Tibial artery (tissue), 4 donors: ENCODE measurements around the gene GCNT1.

Experiments
- DNase-seq, 2 donors: peaks; one replicate each; pipeline ENCODE4 v3.0.0-alpha.2; 2019
- H3K27ac ChIP-seq, 2 donors: fragments of 200-600 bp; sonication (generic) in 1 of 2; 1 replicate in 1 of 2; 2 replicates in 1 of 2; pipeline ENCODE4 v1.5.1; 2018 to 2019; ENCODE audit warnings: mild to moderate bottlenecking in 1 of 2
- H3K27me3 ChIP-seq, 2 donors: fragments of 200-600 bp; sonication (generic) in 1 of 2; one replicate each; pipeline versions ENCODE4 v1.5.1 to v1.6.0; 2016 to 2019
- H3K36me3 ChIP-seq, 3 donors: fragments of 200-600 bp; sonication (generic) in 2 of 3; one replicate each; pipeline ENCODE4 v1.5.1; 2016 to 2019; ENCODE audit warnings: mild to moderate bottlenecking in 2 of 3
- H3K4me1 ChIP-seq, 4 donors: fragments of 200-600 bp; sonication (generic) in 2 of 4; 1 replicate in 3 of 4; 2 replicates in 1 of 4; pipeline ENCODE4 v1.5.1; 2016 to 2019
- H3K4me3 ChIP-seq, 2 donors: fragments of 200-600 bp; sonication (generic) in 1 of 2; 1 replicate in 1 of 2; 2 replicates in 1 of 2; pipeline ENCODE4 v1.5.1; 2018 to 2019; ENCODE audit warnings: mild to moderate bottlenecking in 2 of 2
- H3K9me3 ChIP-seq, 3 donors: fragments of 200-600 bp; sonication (generic) in 1 of 3; one replicate each; pipeline ENCODE4 v1.5.1; 2016 to 2019
- CTCF ChIP-seq, 2 experiments: fragments of 200-600 bp in 1 of 2; fragments of 450-650 bp in 1 of 2; IDR thresholded peaks; one replicate each; pipeline ENCODE4 v1.5.1; 2017 to 2019; ENCODE audit warnings: antibody characterized with exemption in 2 of 2, mild to moderate bottlenecking in 1 of 2, moderate library complexity in 1 of 2
- intact Hi-C: fragments of 100-400 bp; cut with DNase I; formaldehyde crosslinking; loops from one replicate; pipeline ENCODE4 v1.15.0; 2023; ENCODE audit warnings: low total_unique reads

The GCNT1 gene

GRCh38 chr9:76458903-76459693 is at the start of gene GCNT1:
GCNT1 (plus strand) TSS chr9:76459182; CDS start chr9:76502382, 43,200 bp downstream.
- Histone ChIP-seq H3K27ac (peak within 1 kb of the TSS; percentile 9 to 32), H3K27me3 (no peaks in the 10 kb centered on the region), H3K9me3 (no peaks in the 10 kb centered on the region), H3K4me3 (peak within 1 kb of the TSS; percentile 52 to 74), H3K4me1 (peaks cover 0 to 20% (median 10%) of the 10 kb centered on the region in 4 donors), H3K36me3 (no peaks in the 10 kb centered on the region)
- peak; percentile 75 to 87 for DNase-seq
- intact Hi-C loops, result no loop called here
- peak in 1 of 2 experiments; percentile 25 for TF ChIP-seq CTCF (IDR thresholded peaks at IDR 0.05)

GRCh38 chr9:76412638-76413037 is 46.3 kb upstream of the GCNT1 start:
- intact Hi-C loops, result no loop called here
- no peak for TF ChIP-seq CTCF (IDR thresholded peaks at IDR 0.05)
- Histone ChIP-seq H3K36me3 (no peaks in the 10 kb centered on the region), H3K27me3 (no peaks in the 10 kb centered on the region), H3K27ac (no peak overlapping the region), H3K9me3 (peaks cover 0 to 7% (median 3%) of the 10 kb centered on the region in 3 donors), H3K4me1 (peaks cover 0 to 6% (median 0%) of the 10 kb centered on the region in 4 donors), H3K4me3 (no peak overlapping the region)
- no peak for DNase-seq

GRCh38 chr9:76413658-76414057 is 45.3 kb upstream of the GCNT1 start:
- Histone ChIP-seq H3K9me3 (peaks cover 0 to 7% (median 3%) of the 10 kb centered on the region in 3 donors), H3K4me3 (no peak overlapping the region), H3K27me3 (no peaks in the 10 kb centered on the region), H3K27ac (no peak overlapping the region), H3K36me3 (no peaks in the 10 kb centered on the region), H3K4me1 (peaks cover 0 to 6% (median 0%) of the 10 kb centered on the region in 4 donors)
- no peak for DNase-seq
- intact Hi-C loops, result no loop called here
- no peak for TF ChIP-seq CTCF (IDR thresholded peaks at IDR 0.05)

- Histone ChIP-seq H3K36me3 (no peaks in the 10 kb centered on the region), H3K4me3 (no peak overlapping the region), H3K27me3 (no peaks in the 10 kb centered on the region), H3K4me1 (peaks cover 0 to 6% (median 0%) of the 10 kb centered on the region in 4 donors), H3K27ac (no peak overlapping the region), H3K9me3 (peaks cover 0 to 7% (median 3%) of the 10 kb centered on the region in 3 donors)
- intact Hi-C loops, result no loop called here
- TF ChIP-seq CTCF (IDR thresholded peaks at IDR 0.05), result no peak
- no peak for DNase-seq
Observed at GRCh38 chr9:76414661-76415060, 44.3 kb upstream of the GCNT1 start.

- peaks cover 0 to 6% (median 0%) of the 10 kb centered on the region in 4 donors for H3K4me1 ChIP-seq
- no peaks in the 10 kb centered on the region for H3K27me3 ChIP-seq
- no peak overlapping the region for H3K4me3 ChIP-seq
- H3K9me3 ChIP-seq, result peaks cover 0 to 7% (median 3%) of the 10 kb centered on the region in 3 donors
- intact Hi-C loops, result no loop called here
- no peak overlapping the region for H3K27ac ChIP-seq
- H3K36me3 ChIP-seq, result no peaks in the 10 kb centered on the region
- no peak for TF ChIP-seq CTCF (IDR thresholded peaks at IDR 0.05)
- DNase-seq, result no peak
Observed at GRCh38 chr9:76415154-76415553, 43.8 kb upstream of the GCNT1 start.
